Keratinocyte (primary cell): ENCODE results near the gene PIM3.

ENCODE experiments used
- CTCF ChIP-seq, 3 experiments: IDR thresholded peaks in 1 of 3; conservative IDR thresholded peaks in 1 of 3; optimal IDR thresholded peaks in 1 of 3; 2 replicates in 2 of 3; 3 replicates in 1 of 3; pipeline versions ENCODE3 to v1.5.1; 2011; ENCODE audit warnings: low read length in 3 of 3, mild to moderate bottlenecking in 3 of 3, moderate library complexity in 2 of 3, control low read depth in 1 of 3, inconsistent platforms in 1 of 3; ENCODE audit not compliant: insufficient read depth in 2 of 3; ENCODE audit errors: extremely low read depth in 1 of 3
- EZH2 ChIP-seq: IDR thresholded peaks from one replicate; pipeline ENCODE4 v1.6.1; 2012; ENCODE audit warnings: inconsistent platforms, mild to moderate bottlenecking, low read length, moderate library complexity

DNA sequence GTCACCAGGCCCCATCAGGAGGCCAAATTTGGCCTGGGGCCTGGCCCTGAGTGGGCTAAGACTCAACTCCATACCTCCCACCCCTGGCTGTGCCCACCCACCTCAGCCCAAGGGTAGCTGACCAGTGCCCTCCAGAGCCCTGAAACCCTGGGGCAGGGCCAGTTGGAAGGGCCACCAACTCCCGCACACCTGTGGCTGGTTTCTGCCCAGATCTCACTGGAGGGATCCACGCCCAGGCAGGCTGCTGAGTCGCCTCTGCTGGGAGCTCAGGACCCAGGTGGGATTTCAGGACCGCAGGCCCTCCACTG is 8.9 kb upstream of the PIM3 start:
- TF ChIP-seq CTCF (optimal IDR thresholded peaks at IDR 0.05 in 1 of 3, IDR thresholded peaks at IDR 0.05 in 1 of 3, conservative IDR thresholded peaks at IDR 0.05 in 1 of 3; ENCODE audit: extremely low read depth in 1 of 3, insufficient read depth in 2 of 3, low read length in 3 of 3) (no peak), EZH2 (no peak)
